ENCODE results near the gene TMEM170A. TPM values are rescaled to one million over a fixed set of nuclear protein-coding genes. Genes with fewer than 3 reads are reported as not detected.

Gene TMEM170A
- total RNA-seq, 1 experiment from 2014 or later = 46.8 TPM

DNA sequence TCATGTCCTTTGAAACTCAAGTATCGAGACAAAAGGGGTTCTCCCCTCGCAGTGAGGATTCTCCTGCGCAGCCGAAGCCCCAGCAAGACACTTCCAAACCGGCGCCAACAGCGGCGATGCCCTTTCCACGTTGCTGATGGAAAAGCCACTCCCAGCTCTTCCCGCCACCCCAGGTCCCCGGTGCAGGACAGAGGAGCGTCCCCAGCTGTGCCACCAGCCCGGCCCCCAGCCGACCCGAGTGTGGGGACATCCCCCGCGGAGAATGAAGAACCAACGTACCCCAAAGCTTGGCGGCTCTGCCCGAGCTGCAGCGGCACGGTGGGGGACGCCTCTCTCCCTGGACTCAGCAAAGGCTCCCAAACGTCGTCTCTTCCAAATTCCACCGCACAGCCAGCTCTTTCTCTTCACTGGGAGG is 30.2 kb upstream of the TMEM170A start:
- H3K9ac ChIP-seq (ENCODE audit: extremely low read depth, insufficient read length, low read length) = peak overlapping the region; percentile 58
- no peak overlapping the region for H3T11ph ChIP-seq (ENCODE audit: low read length)
- H2BK12ac ChIP-seq (ENCODE audit: insufficient read length, low read depth, low read length) = no peak overlapping the region
- peaks cover 12% of the 10 kb centered on the region for H3K23me2 ChIP-seq (ENCODE audit: insufficient read length, low read depth, low read length, poor library complexity, severe bottlenecking)
- H3K56ac ChIP-seq (ENCODE audit: insufficient read length, low read depth, low read length) = no peak overlapping the region
- no peak overlapping the region for H2AFZ ChIP-seq (ENCODE audit: low read length)
- no CpG with 5 or more reads among the region's 26 CpGs for WGBS (ENCODE audit: extremely low coverage, insufficient read length, low lambda C conversion rate)
- no peak for DNase-seq
- Mint-ChIP-seq H3K36me3 (ENCODE audit: insufficient read depth in 1 of 3, low read depth in 3 of 3) (peaks cover 0 to 9% (median 0%) of the 10 kb centered on the region in 3 experiments; a peak in 3 of 7 replicates), H3K4me1 (peaks cover 17 to 20% of the 10 kb centered on the region in 2 experiments), H3K4me3 (peak overlapping the region; percentile 85 to 94), H3K9me3 (no peaks in the 10 kb centered on the region), H3K27ac (peak overlapping the region; percentile 60 to 81 (median 61); a peak in 4 of 7 replicates), H3K27me3 (ENCODE audit: low read depth) (peaks cover 6% of the 10 kb centered on the region; the same call in 1 of the 2 replicates)
- H3K27me3 ChIP-seq (ENCODE audit: insufficient read depth, low read length) = no peaks in the 10 kb centered on the region
- H2BK5ac ChIP-seq (ENCODE audit: insufficient read length, low read length) = no peak overlapping the region
- TF ChIP-seq, protein P1, sequence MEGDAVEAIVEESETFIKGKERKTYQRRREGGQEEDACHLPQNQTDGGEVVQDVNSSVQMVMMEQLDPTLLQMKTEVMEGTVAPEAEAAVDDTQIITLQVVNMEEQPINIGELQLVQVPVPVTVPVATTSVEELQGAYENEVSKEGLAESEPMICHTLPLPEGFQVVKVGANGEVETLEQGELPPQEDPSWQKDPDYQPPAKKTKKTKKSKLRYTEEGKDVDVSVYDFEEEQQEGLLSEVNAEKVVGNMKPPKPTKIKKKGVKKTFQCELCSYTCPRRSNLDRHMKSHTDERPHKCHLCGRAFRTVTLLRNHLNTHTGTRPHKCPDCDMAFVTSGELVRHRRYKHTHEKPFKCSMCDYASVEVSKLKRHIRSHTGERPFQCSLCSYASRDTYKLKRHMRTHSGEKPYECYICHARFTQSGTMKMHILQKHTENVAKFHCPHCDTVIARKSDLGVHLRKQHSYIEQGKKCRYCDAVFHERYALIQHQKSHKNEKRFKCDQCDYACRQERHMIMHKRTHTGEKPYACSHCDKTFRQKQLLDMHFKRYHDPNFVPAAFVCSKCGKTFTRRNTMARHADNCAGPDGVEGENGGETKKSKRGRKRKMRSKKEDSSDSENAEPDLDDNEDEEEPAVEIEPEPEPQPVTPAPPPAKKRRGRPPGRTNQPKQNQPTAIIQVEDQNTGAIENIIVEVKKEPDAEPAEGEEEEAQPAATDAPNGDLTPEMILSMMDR (conservative IDR thresholded peaks at IDR 0.05) = no peak
- H3K4me2 ChIP-seq (ENCODE audit: insufficient read depth, insufficient read length, low read length) = peak overlapping the region; percentile 65
- H4K5ac ChIP-seq (ENCODE audit: insufficient read length, low read depth, low read length) = no peak overlapping the region
- peak overlapping the region; percentile 43 for H3K14ac ChIP-seq (ENCODE audit: insufficient read depth, low read length)
- H3K79me1 ChIP-seq (ENCODE audit: insufficient read depth, low read depth, low read length, poor library complexity, severe bottlenecking) = no peaks in the 10 kb centered on the region
- peaks cover 3% of the 10 kb centered on the region for H4K20me1 ChIP-seq (ENCODE audit: control insufficient read depth, insufficient read depth, insufficient read length)
- no peaks in the 10 kb centered on the region for H3K9me3 ChIP-seq (ENCODE audit: control insufficient read depth, low read depth, low read length)
- H4K91ac ChIP-seq (ENCODE audit: insufficient read length, low read depth, low read length) = no peak overlapping the region
- no peak overlapping the region for H4K8ac ChIP-seq (replicated peaks; ENCODE audit: insufficient read length, low read depth, low read length)
- H3K27ac ChIP-seq (ENCODE audit: insufficient read length, low read depth, low read length) = no peak overlapping the region
- H3K4ac ChIP-seq (ENCODE audit: low read depth, low read length) = no peak overlapping the region
- no peak overlapping the region for H3K23ac ChIP-seq (ENCODE audit: insufficient read length, low read depth, low read length)
- H3K18ac ChIP-seq (ENCODE audit: insufficient read length, low read depth, low read length) = peak overlapping the region; percentile 72
- no peaks in the 10 kb centered on the region for H3K79me2 ChIP-seq (ENCODE audit: insufficient read depth, low read length)
- no peaks in the 10 kb centered on the region; the same call in 1 of the 2 replicates for H3K4me1 ChIP-seq (ENCODE audit: insufficient read depth, low read length)
- no peak overlapping the region for H2AK5ac ChIP-seq (ENCODE audit: insufficient read length, low read length)
- no peak overlapping the region for H2BK15ac ChIP-seq (ENCODE audit: low read depth, low read length)
- H2BK20ac ChIP-seq (ENCODE audit: low read depth, low read length, poor library complexity, severe bottlenecking) = no peak overlapping the region
- H2BK120ac ChIP-seq (ENCODE audit: low read depth, low read length, poor library complexity, severe bottlenecking) = no peak overlapping the region

Data from H9 (cell line).